Measurements from ENCODE around the gene RPLP1. TPM values are rescaled to one million over a fixed set of nuclear protein-coding genes. Genes with fewer than 3 reads are reported as not detected.

RPLP1 gene
- total and polyA plus RNA-seq, 8 donors = 578 to 1,123 (median 736) TPM

DNA sequence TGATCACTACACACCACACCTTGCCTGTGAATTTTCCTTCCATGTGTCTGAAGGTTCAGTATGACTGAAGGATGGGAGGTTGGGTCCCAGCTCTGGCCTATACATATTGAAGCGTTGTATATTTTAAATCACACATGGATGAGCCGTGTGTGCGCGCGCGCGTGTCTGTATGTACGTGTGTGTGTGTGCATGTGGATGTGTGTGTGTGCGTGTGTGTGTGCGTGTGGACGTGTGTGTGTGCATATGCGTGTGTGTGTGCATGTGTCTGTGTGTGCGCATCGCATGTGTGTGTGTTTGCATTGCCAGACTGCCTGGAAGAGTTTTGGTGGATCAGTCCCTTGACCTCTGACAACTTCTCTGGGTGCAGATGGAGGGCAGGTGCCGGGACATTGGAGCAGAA, 45.7 kb downstream of the RPLP1 start:
- intact Hi-C loops (cut with DNase I) = no loop called here
- Histone ChIP-seq H3K4me1 (no peaks in the 10 kb centered on the region), H3K4me3 (no peak overlapping the region), H3K27me3 (no peaks in the 10 kb centered on the region), H3K36me3 (no peaks in the 10 kb centered on the region), H3K27ac (no peak overlapping the region), H3K9me3 (no peaks in the 10 kb centered on the region)
- no peak for ATAC-seq
- FAIRE-seq = no peak
- no peak for DNase-seq
- 87 to 88% methylated on average over 15 of the region's 15 CpGs for WGBS, 2 donors
- no peak for TF ChIP-seq CTCF (IDR thresholded peaks at IDR 0.05)

DNA sequence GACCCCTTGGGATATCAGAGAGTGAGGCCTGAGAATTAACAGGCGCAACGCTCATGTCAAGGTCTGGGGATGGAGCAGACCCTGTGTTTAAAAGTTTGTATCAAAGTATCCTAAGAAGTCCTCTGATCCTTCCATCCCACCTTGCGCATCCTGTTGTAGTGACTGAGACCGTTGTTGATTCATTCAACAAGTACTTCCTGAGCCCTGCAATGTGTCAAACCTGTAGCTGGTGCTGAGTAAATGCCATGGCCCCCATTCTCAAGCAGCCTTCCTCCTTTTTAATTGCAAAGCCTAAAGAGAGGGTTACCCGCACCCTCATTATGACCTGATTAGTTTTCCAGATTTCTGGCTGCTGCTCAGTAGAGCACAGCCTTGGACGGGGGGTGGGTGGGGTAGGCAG, 46.4 kb downstream of the RPLP1 start:
- FAIRE-seq (no peak), DNase-seq (no peak), ATAC-seq (no peak)
- 86 to 95% methylated on average over 6 of the region's 6 CpGs for WGBS, 2 donors
- no peaks in the 10 kb centered on the region for H3K4me1 ChIP-seq
- TF ChIP-seq CTCF (IDR thresholded peaks at IDR 0.05) = no peak
- no peak overlapping the region for H3K4me3 ChIP-seq
- intact Hi-C loops (cut with DNase I) = no loop called here
- no peaks in the 10 kb centered on the region for H3K36me3 ChIP-seq
- no peaks in the 10 kb centered on the region for H3K9me3 ChIP-seq
- no peaks in the 10 kb centered on the region for H3K27me3 ChIP-seq
- H3K27ac ChIP-seq = no peak overlapping the region

DNA sequence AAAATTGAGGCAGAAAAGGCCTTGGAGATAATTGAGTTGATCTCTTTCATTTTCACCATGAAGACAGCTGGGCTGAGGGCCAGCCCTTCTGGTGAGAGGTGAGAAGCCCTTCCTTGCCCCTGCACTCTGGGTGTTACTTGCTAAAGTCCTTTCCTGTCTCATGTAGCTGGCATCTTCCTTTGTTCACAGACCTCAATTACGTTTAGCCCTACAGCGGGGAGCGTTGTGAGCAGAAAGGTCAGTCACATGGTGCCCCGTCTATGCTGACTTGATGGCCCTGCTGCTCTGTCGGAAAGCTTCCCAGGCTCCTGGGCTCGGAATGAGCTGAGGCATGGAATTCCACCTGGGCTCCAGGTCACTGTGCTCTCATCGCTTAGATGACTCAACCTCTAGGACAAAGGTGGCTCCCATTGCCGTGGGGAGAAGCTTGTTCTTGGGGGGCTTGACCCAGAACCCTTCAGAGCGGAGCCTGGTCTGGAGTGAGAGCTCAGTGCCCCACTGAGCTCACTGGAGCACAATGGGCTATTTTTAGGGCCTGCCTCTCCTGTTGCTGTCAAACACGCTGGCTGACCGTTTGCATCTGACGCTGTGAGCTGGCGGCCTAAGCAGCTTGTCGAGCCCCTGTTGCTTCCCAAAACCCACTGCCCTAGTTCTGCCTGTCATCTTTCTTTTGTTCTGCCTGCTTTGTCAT, 47.0 kb downstream of the RPLP1 start:
- Histone ChIP-seq H3K4me1 (no peaks in the 10 kb centered on the region), H3K27ac (no peak overlapping the region), H3K36me3 (no peaks in the 10 kb centered on the region), H3K4me3 (no peak overlapping the region), H3K9me3 (no peaks in the 10 kb centered on the region), H3K27me3 (no peaks in the 10 kb centered on the region)
- no peak for DNase-seq
- no peak for ATAC-seq
- no peak for FAIRE-seq
- intact Hi-C loops (cut with DNase I) = no loop called here
- no peak for TF ChIP-seq CTCF (IDR thresholded peaks at IDR 0.05)
- 82 to 86% methylated on average over 14 of the region's 14 CpGs for WGBS, 2 donors

- intact Hi-C loops (cut with DNase I) = no loop called here
- Histone ChIP-seq H3K27ac (no peak overlapping the region), H3K27me3 (no peaks in the 10 kb centered on the region), H3K9me3 (no peaks in the 10 kb centered on the region), H3K4me1 (no peaks in the 10 kb centered on the region), H3K4me3 (no peak overlapping the region), H3K36me3 (no peaks in the 10 kb centered on the region)
- ATAC-seq (no peak), FAIRE-seq (no peak), DNase-seq (no peak)
- WGBS, 2 donors = 81 to 88% methylated on average over 1 of the region's 1 CpG
- no peak for TF ChIP-seq CTCF (IDR thresholded peaks at IDR 0.05)
These were observed 47.7 kb downstream of the RPLP1 start for GRCh38 chr15:69500339-69500738.

DNA sequence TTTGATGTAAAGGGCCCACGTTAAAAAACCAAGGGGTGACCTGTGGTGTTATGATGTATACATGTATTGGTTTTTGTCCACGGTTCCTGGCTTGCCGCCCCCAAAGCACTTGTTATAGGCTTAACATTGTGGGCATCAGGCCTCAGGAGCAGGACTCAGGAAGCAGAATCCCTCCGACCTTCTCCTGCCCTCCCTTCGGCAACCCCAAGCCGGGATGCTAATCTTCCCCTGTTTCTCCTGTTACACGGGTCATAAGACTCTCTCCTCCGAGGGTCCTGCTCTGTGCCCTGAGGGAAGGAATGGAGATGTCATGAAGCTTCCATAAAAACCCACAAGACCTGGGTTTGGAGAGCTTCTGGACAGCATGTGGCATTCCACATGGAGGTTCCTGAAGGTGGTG, 48.8 kb downstream of the RPLP1 start:
- ATAC-seq (no peak), FAIRE-seq (no peak), DNase-seq (no peak)
- no peak overlapping the region for H3K27ac ChIP-seq
- TF ChIP-seq CTCF (IDR thresholded peaks at IDR 0.05) = no peak
- H3K36me3 ChIP-seq = no peaks in the 10 kb centered on the region
- no peaks in the 10 kb centered on the region for H3K4me1 ChIP-seq
- no peaks in the 10 kb centered on the region for H3K9me3 ChIP-seq
- WGBS, 2 donors = 81 to 85% methylated on average over 8 of the region's 8 CpGs
- intact Hi-C loops (cut with DNase I) = no loop called here
- H3K4me3 ChIP-seq = no peak overlapping the region
- H3K27me3 ChIP-seq = no peaks in the 10 kb centered on the region
